Stimulated activated CD4-positive, alpha-beta T cell treated with anti-CD3 and anti-CD28 coated beads, Interleukin-12 subunit alpha, Interleukin-12 subunit beta, amount 100 ng/mL, for 48 hours (primary cell): ENCODE results near the gene TREML4.
"Not testable (repeated sequence)": the region's sequence is repeated elsewhere in the genome, so short reads cannot be mapped to it uniquely, and the experiment has no call there.

Experiments used
- DNase-seq, 3 donors: peaks; one replicate each; pipeline ENCODE4 v3.0.0-alpha.2; 2020; ENCODE audit warnings: low read depth in 2 of 3, low spot score in 1 of 3

Gene TREML4

DNA sequence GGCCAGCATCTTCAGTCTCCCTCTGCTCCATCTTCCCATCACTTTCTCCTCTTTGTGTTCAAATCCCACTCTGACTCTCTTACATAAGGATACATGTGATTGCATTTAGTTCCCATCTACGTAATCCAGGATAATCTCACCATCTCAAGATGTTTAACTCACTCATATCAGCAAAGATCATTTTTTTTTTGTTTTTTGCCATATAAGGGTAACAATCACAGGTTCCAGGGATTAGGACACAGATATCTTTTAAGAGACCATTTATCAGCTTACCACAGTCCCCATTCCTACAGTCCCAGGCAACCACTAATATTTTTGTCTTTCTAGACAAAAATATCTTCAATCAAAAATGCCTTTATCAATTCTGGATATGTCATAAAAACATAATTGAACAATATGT is 24.0 kb upstream of the TREML4 start:
- DNase-seq, result no peak

DNA sequence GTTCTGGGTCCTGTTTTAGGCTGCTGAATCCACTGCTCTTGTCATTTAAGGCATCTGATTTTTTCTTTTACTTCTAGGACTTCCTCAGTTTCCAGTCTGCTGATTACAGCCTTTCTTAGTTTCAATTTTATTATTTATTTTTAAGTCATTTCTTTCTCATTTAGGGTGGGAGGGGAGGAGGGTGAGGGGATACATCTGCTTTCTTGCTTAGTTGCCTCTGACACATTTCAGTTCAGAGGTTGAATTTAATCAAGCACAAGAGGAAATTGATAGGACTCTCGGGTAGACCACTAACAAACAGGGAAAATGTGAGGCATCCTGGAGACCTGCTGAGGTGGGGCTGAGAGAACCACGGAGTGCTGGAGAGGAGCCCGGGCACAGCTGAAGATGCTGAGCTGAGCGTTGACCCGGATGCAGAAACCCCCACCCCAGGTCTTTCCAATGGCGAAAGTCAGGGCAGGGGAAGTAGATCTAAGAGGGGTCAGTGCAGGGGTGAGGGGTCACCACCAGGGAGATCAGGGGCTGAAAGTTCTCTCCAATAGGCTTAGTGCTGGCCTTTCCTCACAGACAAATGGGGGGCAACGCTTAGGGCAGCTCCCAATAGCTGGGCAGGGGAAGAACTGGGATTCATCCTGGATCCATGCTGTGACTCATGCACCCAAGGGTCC is 19.6 kb upstream of the TREML4 start:
- no peak for DNase-seq

DNA sequence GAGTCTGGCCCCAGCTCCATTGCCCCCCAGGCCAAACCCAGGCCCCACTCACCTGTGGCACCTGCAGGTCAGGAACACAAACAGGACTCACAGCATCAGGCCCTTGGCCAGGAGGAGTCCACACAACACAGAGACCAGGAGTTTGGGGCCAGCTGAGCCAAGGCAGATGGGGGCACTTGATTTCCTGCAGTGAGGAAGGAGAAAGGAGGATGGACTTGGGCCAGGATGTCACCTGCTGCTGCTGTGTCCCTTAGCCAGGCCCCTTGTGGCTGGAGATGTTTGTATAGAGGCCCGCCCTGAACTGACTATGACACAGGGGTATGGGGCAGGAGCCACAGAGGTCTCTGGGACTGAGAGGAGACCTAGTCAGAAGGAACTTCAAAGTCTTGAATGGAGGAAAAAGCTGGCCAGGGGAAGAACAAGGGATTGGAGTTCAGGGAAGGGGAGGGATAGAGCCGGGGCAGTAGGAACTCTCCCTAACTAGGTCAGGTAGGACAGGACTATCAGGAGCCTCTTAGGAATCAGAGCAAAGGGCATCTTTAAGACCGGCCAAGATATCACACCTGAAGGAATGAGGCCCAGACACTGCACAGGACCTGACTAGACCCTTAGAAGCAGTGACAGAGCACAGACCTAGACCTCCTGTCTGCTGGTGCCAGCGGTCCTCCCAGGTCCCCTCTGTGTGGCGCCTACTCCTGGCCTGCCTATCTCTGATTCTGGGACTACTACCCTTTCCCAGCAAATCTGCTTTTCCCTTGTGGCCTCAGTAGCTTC is 18.4 kb upstream of the TREML4 start:
- no peak for DNase-seq

DNA sequence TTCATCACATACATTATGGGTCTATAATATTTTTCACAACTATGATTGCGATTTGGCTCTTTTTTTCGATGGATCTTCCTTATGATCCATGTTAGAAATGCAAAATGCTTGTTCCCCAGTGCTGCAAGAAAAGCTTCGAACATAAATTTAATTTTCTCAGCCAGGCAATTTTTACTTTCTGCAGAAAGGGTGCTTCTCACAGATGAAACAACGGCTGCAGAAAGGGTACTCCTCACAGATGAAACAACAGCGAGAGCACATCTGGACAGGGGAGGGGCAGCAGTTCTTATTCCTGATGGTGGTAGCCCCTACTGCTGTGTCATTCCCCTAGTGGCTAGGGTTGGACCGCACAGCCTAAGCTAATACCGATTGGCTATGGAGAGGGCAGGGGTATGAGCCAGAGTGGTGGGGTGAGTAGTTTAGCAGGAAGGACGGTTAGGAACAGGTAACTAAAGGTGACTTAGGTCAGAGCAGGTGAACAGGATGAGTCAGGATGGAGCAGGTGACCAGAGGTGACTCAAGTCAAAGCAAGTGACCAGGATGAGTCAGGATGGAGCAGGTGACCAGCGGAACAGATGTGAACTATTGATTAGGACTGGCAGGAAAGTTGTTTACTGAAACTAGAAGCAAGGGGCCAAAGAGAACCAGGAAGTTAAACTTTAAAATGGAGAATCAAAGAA is 13.4 kb upstream of the TREML4 start:
- no peak for DNase-seq

DNA sequence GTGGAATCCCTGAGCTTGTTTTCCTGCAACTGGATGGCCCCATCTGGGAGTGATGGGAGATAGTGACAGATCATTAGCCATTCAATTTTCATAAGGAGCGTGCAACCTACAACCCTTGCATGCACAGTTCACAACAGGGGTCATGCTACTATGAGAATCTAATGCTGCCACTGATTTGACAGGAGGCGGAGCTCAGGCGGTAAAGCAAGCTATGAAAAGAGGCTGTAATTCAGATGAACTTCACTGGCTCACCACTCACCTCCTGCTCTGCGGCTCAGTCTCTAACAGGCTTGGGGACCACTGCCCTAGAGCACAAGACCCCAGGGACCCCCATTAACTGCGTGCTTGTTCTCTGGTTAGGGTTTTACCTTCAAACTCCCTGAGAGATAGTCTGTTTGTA is 12.4 kb upstream of the TREML4 start:
- no peak for DNase-seq

DNA sequence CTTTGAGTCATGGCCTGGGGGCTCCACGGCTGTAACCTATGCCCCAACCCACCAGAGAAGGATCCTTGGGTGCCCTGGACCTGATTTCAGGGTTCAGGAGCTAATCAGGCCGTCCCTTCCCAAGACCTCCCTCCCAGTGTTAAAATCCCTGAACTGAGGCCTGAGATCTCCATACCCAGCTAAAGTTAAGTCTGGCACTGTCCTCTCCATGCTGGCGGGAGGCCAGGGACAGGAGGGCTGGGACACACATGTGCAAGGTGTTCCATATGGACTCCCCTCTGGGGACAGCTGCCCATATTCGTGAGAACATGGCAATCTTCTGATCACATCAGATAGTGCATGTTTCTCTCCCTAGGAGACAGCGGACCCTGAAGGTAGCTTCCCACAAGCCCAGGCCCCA is 11.5 kb upstream of the TREML4 start:
- DNase-seq, result no peak

DNA sequence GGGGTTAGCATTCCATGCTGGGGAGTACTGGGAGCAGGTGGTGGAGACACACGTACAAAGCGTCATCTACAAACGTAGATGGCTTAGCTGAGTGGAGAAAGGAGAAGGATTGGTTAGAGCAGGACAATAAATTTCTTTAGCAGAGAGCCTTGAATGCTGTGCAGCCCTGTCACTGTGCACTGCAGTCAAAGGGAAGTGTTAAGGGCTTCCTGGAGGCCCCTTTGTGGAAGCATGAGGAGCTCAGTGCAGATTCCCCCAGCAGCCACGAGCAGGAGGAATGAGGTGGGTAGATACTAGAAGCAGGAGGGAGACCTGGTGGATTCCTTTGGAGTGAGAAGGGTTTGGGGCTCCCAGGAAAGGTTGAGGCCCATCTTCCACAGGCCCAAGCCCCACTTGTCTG is 6.1 kb upstream of the TREML4 start:
- no peak for DNase-seq

DNA sequence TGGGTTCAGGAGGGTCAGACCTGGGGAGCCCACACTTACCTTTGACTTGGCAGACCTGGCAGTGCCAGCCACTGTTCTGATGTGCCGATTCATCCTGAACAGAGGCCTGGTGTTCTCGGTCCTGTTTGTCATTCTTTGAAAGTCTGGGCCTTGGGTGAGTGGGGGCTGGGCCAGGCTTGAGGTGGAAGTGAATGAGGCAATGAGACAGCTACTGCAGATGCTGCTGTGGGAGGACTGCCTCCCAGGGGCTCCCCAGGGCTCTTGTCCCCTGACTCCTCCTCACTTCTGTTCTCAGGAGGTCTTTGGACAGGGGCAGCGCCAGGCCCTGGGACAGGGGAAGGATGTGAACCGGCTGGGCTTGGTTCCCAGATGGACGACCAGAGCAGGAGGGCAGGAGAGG is 5.6 kb upstream of the TREML4 start:
- DNase-seq, result no peak

DNA sequence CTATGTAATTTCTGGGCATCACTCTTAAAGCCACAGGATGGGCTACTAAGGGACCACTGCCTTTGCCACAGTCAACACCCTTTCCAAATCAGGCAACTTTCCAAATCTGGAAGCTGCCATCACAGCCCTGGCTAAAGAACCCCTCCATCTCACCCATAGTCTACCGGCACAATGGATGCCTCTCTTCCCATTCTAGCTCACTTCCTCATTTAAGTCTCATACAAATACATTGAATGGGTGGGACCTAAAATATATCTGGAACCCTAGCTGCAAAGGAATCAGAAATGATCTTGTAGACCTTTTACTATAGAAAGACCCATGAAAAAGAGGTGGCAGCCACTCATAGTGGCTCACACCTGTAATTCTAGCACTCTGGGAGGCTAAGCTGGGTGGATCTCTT is 3.3 kb upstream of the TREML4 start:
- DNase-seq, result no peak

DNA sequence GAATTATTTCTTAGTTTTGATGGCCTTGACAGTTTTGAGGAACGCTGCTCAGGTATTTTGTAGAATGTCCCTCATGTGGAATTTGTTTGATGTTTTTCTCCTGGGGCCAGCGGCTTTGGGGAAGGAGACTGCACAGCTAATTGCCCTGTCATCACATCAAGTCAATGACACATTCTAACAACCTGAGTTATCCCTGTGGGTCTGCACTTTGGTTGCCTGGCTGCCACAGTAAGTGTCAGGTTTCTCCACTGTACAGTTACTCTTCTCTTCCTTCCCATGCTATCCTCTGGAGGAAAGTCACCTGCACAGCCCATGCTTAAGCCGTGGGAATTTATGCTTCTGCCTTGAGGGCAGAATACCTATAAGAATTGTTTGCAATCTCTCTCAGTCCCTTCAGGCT is 1.4 kb upstream of the TREML4 start:
- DNase-seq, result no peak

DNA sequence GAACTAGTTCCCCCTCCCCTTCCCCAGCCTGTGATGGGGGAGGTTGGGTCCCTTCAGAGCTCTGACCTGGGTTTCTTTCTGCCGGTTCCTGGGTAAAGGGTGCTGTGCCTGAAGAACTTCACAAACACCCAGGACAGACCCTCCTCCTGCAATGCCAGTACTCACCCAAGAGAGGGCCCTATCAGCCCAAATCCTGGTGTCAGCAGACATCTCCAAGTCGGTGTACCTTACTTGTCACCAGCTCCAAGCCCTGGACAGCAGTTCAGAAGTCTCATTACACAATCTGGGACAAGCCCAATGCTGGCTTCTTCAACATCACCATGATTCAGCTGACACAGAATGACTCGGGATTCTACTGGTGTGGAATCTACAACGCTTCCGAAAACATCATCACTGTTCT is 467 bp downstream of the TREML4 start:
- DNase-seq, result no peak

DNA sequence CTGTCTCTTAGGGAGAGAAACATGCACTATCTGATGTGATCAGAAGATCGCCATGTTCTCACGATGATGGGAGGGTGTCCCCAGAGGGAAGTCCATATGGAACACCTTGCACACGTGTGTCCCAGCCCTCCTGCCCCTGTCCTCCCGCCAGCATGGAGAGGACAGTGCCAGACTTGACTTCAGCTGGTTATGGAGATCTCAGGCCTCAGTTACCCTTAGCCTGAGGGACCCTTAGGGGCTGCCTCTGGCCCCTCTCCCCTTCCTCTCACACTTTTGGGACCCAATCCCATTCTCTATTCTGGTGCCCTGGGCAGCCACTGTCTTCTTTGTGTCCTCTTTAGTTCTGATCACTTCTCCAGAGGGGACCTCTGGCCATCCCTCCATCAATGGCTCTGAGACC is 1.6 kb downstream of the TREML4 start:
- no peak for DNase-seq

DNA sequence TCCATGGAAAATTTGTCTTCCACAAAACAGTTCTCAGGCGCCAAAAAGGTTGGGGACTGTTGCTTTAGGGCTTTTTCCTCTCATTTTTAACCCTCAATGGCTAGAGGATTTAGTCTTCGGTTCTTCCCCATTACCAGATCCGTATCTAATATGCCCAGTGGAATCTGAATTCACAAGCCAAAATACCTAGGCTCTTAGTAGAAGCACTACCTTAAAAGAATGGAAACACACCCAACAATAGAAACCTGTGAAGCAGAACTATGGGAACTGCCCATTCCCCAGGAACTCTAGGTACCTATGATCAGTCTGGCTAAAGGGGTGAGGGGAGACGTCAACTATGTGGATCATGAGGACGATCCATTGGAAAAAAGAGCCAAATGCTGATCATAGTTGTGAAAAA is 3.1 kb downstream of the TREML4 start:
- DNase-seq, result no peak

DNA sequence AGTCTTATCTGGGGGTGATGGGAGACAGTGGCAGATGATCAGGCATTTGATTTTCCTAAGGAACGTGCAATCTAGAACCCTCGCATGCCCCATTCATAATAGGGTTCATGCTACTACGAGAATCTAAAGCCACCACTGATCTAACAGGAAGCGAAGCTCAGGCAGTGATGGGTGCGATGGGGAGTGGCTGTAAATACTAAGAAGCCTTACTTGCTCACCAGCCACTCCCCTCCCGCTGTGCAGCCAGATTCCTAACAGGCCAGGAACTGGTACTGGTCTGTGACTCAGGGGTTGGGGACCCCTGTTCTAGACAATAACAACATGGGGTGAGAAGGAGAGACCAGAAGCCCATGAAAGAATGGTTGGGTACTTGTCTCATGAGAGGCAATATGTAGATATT is 4.5 kb downstream of the TREML4 start:
- no peak for DNase-seq

DNA sequence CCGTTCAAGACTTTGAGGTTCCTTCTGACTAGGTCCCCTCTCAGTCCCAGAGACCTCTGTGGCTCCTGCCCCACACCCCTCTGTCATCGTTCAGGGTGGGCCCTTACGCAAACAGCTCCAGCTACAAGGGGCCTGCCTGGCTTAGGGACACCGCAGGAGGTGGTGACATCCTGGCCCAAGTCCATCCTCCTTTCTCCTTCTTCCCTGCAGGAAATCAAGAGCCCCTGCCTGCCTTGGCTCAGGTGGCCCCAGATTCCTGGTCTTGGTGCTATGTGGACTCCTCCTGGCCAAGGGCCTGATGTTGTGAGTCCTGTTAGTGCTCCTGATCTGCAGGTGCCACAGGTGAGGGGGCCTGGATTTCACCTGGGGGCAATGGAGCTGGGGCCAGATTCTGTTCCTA is 8.1 kb downstream of the TREML4 start:
- no peak for DNase-seq

DNA sequence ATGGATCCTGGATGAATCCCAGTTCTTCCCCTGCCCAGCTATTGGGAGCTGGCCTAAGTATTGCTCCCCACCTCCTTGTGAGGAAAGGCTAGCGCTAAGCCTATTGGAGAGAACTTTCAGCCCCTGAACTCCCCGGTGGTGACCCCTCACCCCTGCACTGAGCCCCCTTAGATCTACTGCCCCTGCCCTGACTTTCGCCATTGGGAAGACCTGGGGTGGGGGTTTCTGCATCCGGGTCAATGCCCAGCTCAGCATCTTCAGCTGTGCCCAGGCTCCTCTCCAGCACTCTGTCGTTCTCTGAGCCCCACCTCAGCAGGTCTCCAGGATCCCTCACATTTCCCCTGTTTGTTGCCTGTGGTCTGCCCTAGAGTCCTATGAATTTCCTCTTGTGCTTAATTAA is 9.0 kb downstream of the TREML4 start:
- no peak for DNase-seq

DNA sequence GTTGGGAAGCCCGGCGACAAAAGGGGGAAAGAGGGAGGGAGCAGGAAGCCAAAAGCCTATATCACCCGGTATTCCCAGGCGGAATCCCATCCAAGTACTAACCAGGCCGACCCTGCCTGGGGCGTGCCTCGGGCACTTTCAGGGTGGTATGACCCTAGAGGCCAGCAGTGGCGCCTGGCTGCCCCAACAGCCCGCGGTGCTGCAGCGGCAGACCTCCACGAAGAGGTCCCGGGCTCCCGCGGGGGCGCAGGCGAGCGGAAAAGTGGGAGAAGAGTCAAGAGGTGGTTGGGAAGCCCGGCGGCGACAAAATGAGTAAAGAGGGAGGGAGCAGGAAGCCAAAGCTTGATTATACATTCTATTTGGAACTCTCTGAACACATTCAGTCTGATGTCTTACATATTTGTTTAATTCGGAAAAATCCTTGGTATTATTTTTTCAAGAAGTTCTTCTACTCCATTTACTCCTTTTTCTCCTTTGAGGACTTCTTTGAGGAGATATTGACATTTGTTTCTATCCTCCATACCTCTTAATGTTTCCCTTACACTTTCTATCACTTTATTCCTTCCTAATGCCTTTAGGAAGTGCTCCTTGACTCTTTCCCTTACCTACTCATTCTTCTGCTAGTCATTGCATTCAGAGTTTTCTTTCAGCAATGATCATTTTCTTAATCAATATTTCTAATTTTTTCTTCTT is 11.5 kb downstream of the TREML4 start:
- DNase-seq, result no peak

DNA sequence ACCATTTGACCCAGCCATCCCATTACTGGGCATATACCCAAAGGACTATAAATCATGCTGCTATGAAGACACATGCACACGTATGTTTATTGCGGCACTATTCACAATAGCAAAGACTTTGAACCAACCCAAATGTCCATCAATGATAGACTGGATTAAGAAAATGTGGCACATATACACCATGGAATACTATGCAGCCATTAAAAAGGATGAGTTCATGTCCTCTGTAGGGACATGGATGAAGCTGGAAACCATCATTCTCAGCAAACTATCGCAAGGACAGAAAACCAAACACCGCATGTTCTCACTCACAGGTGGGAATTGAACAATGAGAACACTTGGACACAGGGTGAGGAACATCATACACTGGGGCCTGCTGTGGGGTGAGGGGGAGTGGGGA is 18.4 kb downstream of the TREML4 start:
- not testable (repeated sequence) for DNase-seq

DNA sequence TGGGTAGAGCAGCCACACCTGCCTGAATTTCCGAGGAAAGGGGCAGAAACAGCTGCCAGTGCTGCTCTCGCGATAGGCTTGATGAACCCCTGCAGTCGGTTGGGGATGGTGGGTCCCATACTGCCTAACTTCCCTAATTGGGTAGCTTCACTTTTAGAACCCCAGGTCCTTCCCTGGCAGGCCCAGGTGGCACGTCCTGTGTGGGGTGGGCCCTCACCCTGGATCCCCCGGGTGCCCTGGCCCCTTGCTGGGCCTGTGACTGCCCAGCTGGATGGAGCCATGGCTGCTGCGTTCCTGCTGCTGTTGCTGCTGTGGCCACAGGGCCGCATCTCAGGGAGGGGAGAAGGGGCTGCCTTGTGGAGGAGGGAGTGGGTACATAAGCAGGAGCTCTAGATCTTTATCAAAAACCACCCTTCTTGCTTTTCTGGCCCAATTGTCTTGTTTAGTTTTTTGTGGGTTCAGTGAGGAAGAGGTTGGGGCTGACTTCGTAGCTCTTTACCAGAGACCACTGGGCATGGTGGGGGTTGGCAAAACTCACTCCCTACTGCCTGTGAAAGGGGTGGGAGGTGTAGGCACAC is 19.2 kb downstream of the TREML4 start:
- no peak for DNase-seq

DNA sequence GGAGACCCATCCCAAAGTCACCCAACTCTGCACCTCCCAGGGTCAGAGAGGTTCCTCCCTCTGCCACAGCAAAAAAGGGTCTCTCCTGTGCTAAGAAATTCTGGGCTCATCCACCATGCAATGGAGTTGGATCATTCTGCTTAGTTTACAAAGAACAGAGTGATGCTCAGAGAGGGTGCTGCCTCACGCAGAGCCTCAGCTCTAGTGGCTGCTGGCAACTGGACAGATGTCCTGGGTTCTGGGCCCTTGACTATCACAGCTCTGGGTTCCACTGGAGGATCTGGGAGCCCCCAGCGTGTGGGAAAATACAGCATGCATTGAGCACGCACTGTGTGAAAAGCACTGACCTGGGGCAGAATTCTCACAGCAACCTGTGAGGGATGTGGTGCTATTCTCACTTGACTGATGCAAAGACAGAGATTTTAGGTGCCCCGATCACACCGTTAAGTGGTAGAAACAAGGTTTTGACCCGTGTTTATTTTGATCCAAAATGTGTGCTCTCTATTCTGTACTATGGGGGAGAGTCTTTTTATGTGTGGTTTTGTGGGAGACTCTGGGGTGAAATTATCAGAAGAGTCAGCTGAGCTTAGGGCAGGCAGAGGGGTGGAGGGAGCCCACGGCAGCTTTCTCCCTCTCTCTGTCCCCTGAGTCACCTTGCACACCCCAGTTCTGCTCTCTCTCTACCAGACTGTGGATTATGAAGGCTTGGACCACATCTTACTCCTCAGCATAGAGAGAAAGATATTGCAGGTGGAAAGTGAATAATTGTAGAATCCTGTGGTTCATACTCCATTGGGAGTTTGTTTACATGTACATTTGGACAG is 19.9 kb downstream of the TREML4 start:
- no peak for DNase-seq
